Suprapubic skin (tissue), 3 donors: ENCODE measurements around the gene ZBTB4.

ENCODE experiments used
- EP300 ChIP-seq: sonication (generic); formaldehyde crosslinking; IDR thresholded peaks from one replicate; pipeline ENCODE4 v1.6.1; 2017; ENCODE audit warnings: antibody characterized with exemption
- POLR2A ChIP-seq, 2 donors: fragments of 450-650 bp; IDR thresholded peaks; one replicate each; pipeline ENCODE4 v1.6.1; 2017; ENCODE audit warnings: antibody characterized with exemption in 2 of 2, mild to moderate bottlenecking in 2 of 2, moderate library complexity in 2 of 2
- TF ChIP-seq, protein P1 (sequence below), 2 donors: fragments of 200-600 bp in 1 of 2; fragments of 450-650 bp in 1 of 2; sonication (generic) in 1 of 2; IDR thresholded peaks; one replicate each; pipeline ENCODE4 v1.5.1; 2016 to 2019; ENCODE audit warnings: antibody characterized with exemption in 2 of 2, mild to moderate bottlenecking in 1 of 2, moderate library complexity in 1 of 2

DNA sequence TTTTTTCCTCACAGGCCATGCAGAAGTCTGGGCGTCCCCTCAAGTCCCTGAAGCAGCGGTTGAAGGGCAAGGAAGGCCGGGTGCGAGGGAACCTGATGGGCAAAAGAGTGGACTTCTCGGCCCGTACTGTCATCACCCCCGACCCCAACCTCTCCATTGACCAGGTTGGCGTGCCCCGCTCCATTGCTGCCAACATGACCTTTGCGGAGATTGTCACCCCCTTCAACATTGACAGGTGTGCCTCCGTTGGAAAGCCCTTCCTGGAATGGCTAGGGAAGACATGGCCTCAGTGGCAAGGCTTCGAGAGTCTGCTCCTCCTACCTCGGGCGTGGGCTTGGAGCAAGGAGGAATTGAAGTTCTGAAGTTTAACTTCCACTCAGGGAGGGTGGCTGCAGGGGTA, 18.2 kb upstream of the ZBTB4 start:
- no peak for TF ChIP-seq POLR2A (IDR thresholded peaks at IDR 0.05)
- TF ChIP-seq, protein P1, sequence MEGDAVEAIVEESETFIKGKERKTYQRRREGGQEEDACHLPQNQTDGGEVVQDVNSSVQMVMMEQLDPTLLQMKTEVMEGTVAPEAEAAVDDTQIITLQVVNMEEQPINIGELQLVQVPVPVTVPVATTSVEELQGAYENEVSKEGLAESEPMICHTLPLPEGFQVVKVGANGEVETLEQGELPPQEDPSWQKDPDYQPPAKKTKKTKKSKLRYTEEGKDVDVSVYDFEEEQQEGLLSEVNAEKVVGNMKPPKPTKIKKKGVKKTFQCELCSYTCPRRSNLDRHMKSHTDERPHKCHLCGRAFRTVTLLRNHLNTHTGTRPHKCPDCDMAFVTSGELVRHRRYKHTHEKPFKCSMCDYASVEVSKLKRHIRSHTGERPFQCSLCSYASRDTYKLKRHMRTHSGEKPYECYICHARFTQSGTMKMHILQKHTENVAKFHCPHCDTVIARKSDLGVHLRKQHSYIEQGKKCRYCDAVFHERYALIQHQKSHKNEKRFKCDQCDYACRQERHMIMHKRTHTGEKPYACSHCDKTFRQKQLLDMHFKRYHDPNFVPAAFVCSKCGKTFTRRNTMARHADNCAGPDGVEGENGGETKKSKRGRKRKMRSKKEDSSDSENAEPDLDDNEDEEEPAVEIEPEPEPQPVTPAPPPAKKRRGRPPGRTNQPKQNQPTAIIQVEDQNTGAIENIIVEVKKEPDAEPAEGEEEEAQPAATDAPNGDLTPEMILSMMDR (IDR thresholded peaks at IDR 0.05), result no peak
- no peak for TF ChIP-seq EP300
